Measurements from ENCODE around the gene PMFBP1. TPM values are rescaled to one million over a fixed set of nuclear protein-coding genes. Genes with fewer than 3 reads are reported as not detected.

The PMFBP1 gene
- total RNA-seq, 5 donors from 2014 or later (not counting 1 experiment from before 2014, with no cell fraction given) = 0.23 to 3.2 (median 1.1) TPM

Other genes starting within 250 kb of the PMFBP1 start
- under 1 TPM in 3 of 5 donors, not detected in 2; 0.08 to 0.20 (median 0.09) TPM for gene PKD1L3, start 171.8 kb downstream of the PMFBP1 start, total RNA-seq
- gene DHODH, start 163.4 kb downstream of the PMFBP1 start, total RNA-seq = 10 to 100 TPM in 4 of 5 donors, 1 to 10 TPM in 1; 6.0 to 11.9 (median 11.2) TPM
- 10 to 100 TPM in 3 of 5 donors, not detected in 2; 11.3 to 18.3 (median 12.4) TPM for gene HP, start 117.7 kb downstream of the PMFBP1 start, total RNA-seq
- not detected for gene HPR, start 108.9 kb downstream of the PMFBP1 start, total RNA-seq
- gene TXNL4B, start 78.5 kb downstream of the PMFBP1 start, total RNA-seq = 10 to 100 TPM; 10.9 to 24.2 (median 19.4) TPM
- 100 to 1,000 TPM in 4 of 5 donors, 10 to 100 TPM in 1; 97.5 to 122 (median 116) TPM for gene DHX38, start 78.3 kb downstream of the PMFBP1 start, total RNA-seq

Measured in T-cell (primary cell).